Activated CD8-positive, alpha-beta memory T cell treated with anti-CD3 and anti-CD28 coated beads, Interleukin-2, amount 50 U/mL, for 48 hours (primary cell): ENCODE results near the gene LPAR1.

ENCODE experiments used
- DNase-seq: peaks from one replicate; pipeline ENCODE4 v3.0.0-alpha.2; 2020

Gene LPAR1

DNA sequence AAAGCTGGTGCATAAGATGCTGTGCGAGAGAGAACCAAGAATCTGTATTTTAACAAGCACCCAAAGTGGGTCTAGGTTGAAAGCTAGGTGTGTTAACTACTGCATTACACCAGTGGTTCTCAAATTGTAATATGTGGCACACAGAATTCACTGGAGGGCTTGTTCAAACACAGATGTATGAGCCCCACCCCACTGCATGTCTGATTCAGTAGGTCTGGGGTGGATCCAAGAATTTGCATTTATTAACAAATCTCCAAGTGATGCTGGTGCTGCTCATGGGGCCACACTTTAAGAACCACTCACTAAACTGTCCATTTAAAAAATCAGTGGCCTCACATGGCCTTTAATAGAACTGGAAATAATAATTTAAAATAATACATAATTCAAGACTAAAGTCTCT, 40.4 kb downstream of the LPAR1 start:
- DNase-seq: no peak

DNA sequence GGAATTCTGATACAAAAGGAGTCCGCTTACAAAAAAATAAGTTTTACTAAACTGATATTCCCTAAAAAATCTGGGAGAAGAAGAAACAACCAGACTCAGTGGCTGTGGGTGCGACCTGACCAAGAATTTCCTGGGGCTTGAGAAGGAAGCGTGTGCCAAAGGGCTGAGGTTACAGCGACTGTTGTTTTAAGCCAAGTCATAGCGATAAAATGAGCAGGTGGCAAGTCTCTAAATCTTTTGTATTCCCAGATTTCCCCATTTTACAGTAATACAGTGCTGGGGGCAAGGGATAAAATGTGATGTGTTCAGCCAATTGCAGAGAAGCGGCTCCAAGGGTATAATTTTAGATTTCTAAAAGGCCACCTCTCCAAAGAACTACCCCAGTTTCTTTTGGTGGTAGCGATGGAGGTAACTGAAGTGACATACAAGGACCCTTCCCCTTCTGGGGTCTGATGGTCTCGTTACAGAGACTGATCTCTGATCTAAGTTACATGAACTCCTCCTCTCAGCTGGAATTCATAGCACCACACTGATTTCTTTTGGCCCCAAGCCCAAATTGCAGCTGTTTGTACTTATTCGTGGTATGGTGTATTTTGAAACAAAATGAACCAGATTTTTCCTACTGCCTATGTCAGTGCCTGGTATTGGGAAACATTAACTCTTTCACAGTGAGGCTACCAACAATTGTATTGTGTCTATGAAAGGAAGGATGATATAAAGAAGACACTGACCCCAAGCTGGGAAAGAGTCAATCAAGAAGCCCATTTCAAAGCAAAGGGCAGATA, 41.6 kb downstream of the LPAR1 start:
- DNase-seq: no peak

DNA sequence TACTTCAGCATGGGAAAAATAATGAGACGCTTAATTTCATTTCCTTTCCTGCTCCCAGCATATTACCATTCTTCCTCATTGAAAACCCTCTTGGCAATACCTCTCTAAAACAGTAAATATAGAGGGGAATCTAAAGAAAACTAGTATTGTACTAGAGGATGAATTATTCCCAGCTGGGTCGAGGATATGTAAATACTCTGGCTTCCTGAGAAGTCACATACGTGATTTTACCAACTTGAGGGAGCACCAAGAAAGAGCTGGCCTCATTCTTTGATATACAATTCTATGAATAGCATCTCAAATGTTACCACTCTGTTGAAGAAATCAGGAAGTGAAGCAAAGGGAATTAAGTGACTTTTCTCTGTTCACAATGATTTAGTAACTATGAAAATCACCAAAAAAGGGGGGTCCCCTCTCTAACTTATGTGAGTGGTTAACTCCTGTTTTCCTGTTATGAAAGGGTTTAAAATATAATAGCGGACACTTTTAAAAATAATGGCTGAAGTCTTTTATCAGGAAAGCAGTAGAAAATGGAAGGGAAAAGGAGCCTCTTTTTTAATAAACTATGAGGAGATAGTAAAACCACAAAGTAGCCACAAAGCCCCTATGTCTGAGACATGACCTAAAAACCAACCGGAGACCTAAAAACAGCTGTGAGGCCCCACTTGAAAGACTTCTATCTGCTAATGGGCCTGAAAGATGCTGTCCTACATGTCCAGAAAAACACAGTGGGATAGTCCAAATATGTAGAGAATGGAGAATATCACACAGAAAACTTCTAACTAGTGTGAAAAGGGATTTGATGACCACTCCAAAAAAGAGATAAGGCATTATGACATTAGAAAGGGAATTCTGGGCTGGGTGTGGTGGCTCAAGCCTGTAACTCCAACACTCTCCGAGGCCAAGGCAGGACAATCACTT, 42.6 kb downstream of the LPAR1 start:
- no peak for DNase-seq

DNA sequence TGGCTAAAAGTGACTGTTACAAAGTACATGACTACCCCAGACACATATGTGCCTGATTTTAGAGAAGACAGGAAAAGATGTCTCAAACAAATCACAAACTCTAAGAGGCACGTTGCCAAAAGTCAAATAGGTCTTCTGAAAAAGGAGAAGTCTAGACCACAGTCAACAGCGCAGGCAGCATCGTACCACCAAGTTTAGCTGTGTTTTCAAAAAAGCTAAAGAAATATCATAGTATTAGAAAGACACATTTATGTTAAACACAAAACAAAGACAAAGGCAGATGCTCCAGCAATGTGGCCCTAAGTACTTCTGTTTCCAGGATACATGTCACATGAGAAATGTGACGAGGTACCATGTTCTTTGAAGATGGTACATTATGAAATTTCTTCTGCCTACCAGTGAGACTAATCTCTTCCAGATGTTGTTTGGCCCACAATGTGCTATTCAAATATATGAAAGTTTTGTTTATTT, 43.5 kb downstream of the LPAR1 start:
- DNase-seq: no peak

DNA sequence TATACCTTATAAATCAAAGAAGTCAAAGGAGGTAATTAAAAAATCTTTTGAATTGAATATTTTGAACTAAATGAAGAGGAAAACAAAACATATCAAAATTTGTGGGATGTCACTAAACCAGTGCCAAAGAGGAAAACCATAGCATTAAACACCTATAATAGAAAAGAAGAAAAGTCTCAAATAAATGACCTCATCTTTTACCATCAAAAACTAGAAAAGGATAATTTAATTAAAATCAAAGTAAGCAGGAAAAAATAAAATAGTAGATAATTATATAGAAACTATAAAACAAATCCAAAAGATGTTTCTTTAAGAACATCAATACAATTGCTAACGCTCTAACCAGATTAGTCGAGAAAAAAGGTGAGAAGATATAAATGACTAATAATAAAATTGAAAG, 47.8 kb downstream of the LPAR1 start:
- DNase-seq: no peak

DNA sequence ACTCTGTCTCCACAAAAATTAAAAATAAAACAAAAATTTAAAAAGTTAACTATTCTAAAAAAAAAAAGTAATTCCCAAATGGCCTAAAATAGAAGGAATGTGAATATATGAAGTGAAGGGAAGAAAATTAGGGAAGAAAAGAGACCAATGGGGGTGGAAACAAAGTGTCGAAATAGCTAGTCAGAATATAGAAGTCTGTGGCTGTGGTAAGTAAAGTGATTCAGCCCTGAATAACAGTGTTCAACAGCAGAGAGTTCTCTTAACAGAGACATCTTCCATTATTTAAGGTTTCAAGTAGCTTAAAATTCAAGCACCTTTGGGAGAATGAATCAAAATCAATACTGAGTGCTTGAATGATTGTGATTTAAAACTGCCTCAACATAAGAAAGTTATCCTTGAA, 51.7 kb downstream of the LPAR1 start:
- DNase-seq: no peak

DNA sequence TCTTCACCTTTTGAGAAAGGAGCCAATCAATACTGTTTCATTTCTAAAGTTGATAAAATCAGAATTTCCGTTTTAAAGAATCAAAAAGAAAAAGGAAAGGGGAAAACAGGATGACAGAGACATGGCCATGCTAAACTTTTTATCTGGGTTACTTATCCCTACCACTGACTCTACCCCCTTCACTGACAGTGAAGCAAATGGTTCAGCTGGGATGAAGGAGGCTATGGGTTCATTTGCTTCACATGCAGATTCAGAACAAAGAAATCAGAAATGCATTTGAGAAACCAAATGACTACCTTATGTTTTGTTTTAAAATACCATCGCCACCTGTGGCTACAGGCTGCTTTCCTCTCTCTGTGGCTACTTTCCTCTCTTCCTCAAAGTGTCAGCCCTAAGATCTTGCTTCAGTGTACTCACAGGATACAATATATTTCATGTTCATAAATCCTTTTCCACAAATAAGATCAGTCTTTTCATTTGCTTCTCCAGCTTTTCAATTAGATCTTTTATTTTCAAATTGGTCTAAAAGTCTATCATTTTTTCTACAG, 53.3 kb downstream of the LPAR1 start:
- no peak for DNase-seq

DNA sequence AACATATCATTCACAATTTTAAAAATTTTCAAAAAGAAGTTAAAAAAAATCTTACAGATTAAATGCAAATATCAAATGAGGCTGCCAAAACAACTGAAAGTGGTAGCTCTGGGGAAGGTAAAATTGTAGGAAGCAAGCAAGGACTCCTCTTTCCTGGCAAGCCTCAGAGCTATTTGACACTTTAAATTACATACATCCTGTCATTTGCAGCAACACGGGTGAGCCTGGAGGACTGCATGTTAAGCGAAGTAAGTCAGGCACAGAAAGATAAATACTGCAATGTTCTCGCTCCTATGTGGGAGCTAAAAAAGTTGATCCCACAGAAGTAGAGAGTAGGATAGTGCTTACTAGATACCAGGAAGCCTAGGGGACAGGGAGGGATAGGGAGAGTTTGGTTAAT, 58.0 kb downstream of the LPAR1 start:
- no peak for DNase-seq

DNA sequence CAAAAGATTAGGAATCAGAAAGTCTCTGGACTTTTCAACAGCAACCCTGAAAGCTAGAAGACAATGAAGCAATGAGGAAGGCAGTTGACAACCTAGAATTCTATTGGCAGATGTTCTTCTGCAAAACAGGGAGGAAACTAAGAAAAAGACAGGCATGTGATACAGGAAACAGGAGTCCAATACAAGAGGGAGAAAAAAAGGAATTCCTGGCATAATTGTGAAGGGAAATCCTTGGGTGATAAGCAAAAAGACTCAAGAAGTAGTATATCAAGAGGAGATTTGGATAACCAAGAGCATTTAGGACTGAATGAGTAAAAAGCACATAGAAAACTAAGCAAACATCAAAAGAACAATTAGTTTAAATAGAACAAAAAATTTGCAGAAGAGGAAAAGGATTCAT, 58.6 kb downstream of the LPAR1 start:
- no peak for DNase-seq

DNA sequence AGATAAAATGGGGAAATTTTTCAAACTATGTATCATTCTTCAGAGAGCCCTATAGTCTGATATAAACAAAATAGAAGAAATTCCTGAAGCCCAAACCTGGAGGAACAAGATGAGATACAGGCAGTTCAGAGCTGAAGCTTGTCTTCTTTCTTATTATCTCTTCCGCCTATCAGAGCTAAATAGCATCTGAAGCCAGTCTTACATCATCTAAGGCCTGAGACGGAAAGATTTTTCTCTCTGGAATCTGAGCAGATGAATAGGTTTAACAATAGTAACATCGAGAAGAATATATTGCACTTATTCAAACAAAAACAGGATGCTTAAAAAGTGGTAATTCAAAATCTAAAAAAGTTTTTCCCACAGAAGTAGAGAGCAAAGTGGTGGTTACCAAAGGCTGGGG, 59.8 kb downstream of the LPAR1 start:
- no peak for DNase-seq

DNA sequence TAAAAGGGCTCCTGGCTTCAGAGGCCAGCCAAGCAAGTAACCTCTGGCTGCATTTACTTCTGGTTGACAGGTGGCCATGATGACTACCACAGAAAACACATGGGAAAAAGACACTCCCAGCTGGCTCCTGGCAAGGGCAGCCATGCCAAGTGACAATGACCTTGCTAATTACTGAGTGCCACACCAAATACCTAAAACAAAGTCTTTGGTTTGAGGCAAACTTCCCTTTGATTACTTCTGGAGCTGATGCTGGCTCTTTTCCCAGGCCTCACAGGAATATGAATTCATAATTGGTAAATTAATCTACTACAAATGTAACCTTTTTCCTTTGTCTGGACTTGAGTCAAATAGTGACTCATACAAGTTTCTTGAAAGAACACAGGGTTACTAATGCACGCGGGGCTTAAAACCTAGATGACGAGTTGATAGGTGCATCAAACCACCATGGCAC, 61.0 kb downstream of the LPAR1 start:
- DNase-seq: no peak

DNA sequence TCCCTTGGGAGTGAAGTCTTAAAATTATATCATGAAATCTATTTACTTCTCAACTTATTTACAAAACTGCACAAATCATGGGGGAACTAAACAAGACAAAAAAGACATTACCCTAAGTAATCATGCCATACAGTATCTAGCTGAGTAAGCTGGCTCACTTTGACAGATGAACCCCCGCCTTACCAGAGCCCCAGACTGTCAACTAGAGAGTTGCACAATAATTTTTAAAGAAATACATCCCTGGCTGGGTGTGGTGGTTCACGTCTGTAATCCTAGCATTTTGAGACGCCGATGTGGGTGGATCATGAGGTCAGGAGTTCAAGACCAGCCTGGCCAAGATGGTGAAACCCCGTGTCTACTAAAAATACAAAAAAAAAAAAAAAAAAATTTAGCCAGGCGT, 62.3 kb downstream of the LPAR1 start:
- DNase-seq: no peak

DNA sequence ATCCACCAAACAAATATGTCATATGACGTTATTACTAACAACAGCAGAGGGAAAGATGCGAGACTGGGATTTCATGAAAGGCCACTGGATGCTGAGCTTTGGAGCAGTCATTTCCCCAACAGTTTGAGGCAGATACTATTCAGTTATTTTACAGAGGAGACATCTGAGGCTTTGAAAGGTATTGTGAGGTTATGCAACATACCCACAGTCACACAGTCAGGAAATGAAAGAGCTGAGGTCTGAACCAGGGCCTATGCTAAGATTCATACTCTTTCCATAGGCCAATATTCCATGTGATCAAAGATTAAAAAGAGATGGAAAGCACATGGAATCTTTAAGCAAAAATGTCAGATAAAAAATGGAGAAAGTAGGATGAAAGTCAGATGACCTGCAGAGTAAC, 63.0 kb downstream of the LPAR1 start:
- no peak for DNase-seq

DNA sequence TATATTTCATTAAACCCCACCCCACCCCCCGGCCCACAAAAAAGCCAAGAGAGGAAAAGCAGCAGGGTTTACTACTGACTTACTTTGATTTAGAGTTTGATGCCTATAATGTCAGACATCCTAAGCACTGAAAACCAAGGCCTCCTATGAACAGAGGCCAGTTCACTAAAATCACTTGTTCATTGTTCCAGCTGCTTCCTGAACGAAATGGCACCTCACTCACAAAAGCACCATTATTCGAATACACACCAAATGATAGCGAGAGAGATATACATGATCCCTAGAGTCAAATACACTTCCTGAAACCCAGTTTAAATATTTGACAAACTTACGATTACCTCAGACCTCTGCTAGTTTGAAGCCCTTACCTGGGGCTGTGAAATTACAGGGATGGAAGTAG, 66.6 kb downstream of the LPAR1 start:
- DNase-seq: no peak

DNA sequence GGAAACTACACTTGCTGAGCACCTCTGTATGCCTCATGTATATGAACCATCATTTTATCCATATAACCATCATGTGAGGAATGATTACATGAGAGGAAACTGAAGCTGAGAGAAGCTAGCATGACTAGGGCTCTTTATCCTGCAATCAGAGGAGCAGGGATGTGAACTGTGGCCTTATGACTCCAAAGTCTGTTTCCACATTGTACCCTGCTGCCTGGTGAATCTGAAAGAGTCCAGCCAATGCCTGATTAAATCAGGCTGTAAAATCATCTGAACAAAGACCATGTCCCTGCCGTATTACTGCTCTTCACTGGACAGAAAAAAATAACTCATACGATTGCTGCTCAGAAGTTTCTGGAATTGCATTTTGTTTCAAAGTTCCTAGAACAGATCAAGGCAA, 67.0 kb downstream of the LPAR1 start:
- DNase-seq: no peak

DNA sequence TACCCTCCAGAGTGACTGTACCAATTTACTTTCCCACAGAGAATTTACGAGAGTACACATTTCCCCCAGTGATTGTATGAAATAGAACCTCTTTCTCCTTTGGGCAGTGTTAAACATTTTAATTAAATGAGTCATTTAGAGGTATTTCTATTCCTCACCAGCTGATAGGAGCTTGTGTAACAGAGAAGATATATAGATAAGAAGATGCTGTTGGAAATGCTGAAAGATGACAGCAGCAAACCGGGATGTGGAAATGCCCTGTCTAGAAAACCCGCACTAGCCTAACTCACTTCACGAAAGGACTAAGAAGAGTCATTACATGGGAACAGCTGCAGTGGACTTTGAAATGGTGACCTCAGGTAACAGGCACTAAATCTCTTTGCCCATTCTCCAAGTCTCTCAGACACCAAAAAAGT, 68.3 kb downstream of the LPAR1 start:
- no peak for DNase-seq

DNA sequence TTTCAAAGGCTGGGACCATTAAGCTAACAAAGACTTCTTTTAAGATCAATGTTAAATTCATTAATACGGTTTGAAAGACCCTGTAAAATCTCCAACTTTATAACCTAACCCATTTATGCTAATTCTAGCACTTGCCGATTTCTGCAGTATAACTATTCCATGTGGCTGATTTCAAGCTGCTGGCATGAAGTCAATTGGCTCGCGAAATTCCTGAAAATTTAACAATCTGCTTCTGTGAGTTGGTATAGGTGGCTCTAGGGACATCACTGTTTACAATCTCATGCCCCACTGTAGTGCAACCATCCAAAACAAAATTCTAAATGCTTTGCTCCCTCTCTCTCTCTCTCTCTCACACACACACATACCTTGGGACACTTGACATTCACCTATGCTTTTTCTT, 70.2 kb downstream of the LPAR1 start:
- no peak for DNase-seq

DNA sequence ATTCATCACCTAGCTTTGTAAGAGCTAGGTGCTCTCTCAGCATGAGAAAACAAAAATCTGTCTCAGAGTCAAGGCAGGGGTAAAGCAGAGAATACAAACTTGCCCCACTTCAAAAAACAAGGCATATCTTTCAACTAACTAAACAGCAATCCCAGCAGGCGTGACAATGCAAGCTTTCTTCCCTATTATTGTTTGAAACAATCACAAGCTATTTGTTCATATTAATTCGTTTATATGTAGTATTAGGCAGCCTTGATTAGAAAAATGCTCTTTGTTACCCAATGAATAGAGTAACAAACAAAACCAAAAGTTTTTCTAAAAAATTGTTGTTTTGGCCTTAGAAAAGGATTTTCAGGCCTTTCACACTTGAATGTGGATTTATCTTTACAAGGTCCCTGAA, 71.1 kb downstream of the LPAR1 start:
- DNase-seq: no peak

DNA sequence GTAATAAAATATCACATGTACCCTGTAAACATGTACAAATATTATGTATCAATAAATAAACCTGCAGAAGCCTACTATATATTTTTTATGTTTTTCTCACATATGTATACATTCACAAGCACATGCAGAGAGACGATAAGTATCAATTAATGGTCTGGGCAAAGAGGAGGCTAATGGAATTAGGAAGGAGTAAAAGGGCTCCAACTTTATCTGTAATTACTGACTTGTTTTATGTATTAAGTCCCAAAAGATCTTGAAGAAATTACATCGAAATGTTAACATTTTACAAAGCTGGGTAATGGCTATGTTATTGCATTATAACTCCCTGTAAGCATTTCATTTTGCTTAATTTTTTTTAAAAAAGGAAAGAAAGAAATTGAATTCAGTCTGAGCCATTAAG, 78.0 kb downstream of the LPAR1 start:
- no peak for DNase-seq

DNA sequence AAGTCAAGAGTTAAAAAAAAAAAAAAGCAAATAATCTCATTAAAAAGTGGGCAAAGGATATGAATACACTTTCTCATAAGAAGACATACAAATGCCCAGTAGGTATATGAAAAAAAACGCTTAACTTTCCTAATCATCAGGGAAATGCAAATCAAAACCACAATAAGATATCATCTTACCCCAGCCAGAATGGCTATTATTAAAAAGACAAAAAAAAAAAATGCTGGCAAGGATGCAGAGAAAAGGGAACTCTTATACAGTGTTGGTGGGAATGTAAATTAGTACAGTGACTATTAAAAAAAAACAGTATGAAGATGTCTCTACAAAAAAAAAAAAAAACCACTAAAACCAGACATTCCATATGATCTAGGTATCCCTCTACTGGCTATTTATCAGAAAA, 79.4 kb downstream of the LPAR1 start:
- no peak for DNase-seq

DNA sequence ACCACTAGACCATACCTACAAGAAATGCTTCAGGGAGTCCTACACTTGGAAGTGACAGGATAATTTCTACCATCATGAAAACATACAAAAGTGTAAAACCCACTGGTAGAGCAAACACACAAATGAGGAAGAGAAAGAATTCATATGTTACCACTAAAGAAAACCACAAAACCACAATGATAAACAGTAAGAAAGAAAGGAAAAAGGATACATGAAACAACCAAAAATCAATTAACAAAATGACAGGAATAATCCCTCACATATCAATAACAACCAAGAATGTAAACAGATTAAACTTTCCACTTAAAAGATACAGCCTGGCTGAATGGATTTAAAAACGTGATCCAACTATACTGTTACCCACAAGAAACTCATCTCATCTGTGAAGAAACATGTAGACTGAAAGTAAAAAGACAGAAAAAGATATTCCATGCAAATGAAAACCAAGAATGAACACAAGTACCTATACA, 83.4 kb downstream of the LPAR1 start:
- no peak for DNase-seq

DNA sequence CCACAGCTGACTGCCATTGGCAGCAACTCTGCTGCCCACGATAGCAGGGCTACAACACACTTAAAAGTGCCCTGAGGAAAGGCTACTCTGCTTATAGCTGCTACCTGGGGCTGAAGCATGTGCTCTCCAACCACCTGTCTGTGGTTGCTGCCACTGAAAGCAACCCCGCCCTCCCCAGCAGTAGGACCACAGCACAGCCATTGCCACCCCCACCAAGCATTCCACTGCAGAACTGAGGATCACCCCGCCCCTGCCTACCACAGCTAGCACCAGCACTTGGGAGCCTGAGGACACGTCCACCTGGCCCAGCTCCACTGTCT, 85.8 kb downstream of the LPAR1 start:
- DNase-seq: no peak

DNA sequence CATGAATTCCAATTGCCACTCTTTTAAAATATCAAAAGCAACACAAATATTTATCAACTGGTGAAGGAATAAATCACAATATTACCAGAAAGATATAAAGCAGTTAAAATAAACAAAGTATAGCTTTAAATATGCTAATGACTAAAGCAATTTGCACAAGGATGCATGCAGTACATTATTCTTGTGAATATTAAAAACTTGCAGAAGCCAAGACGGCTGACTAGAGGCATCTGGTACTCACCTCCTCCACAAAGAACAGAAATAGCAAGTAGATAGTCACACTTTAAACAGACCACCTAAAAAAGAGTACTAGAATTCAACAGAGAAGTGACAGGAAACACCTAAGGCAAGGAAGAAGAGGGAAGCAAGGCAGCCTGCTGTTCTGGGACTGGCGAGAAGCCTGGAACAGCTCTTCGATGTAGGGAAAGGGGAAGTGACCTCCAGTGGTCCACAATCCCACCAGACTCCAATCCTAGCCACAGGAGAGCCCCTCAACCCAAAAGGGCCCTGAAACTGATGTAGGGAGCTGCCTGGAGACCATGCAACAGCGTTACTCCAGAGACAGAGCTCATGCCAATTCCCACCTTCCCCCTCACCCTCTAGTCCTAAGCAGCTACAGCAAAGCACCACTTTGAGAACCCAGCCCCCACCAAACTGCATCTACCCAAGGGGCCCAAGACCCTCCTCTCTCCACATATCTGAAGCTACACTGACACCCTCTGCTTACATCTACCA, 86.3 kb downstream of the LPAR1 start:
- no peak for DNase-seq
